ENCODE measurements around the gene ENDOU. TPM values are rescaled to one million over a fixed set of nuclear protein-coding genes. Genes with fewer than 3 reads are reported as not detected.
A peak's percentile ranks its signal among the peaks of the same experiment; 100 is the strongest.

ENDOU gene
- total RNA-seq, 1 donor from 2014 or later, result 21.4 TPM

DNA sequence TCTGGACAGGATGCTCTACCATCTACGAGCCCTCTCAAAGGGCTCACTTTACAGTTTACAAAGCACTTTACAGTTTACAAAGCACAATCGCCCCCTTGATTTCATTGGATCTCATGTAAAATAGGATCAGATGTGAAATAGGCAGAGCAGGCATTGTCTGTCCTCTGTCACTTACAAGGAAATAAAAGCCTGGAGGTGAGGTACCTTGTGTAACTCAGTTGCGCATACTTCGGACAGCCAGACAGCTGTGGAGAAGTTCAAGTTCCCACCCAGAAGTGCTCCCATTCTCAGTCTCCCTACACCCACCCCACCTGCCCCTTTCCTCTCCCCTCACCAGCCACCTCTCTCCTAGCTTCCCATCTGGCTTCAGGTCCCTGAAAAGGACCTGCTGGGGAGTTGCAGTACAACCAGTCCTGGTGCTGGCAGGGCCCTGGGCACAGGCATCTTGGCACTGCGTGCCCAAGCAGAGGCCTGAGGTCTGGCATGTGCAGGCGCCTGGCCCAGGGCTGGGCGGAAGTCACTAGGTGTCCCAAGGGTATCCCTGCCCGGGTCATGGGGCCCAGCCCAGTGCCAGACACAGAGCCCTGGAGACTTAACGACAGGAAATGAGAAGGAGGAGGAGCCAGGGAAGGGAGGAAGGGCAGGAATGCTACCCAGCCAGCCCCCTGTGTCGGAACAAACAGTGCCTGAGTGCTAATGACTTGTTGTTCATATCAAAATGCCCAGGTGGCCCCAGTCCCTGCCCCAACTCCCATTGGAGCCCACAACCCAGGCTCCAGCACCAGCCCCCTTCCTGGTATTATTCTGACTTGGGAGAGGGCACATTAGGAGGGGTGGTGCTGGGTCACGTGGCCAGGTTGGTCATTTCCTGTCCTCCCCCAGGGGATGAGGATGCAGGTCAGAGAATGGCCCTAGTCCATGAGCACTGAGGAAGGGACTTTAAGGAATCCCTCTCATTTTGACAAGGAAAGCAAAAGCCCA is 28.0 kb upstream of the ENDOU start:
- TF ChIP-seq CTCF (IDR thresholded peaks at IDR 0.05) (no peak), POLR2A (IDR thresholded peaks at IDR 0.05) (no peak), POLR2AphosphoS5 (IDR thresholded peaks at IDR 0.05; ENCODE audit: insufficient read depth in 1 of 2, low read depth in 1 of 2) (peak; percentile 63 to 70)
- H3K4me1 ChIP-seq, result peaks cover 67% of the 10 kb centered on the region

GRCh38 chr12:47752552-47752951 is 27.3 kb upstream of the ENDOU start:
- no peak for DNase-seq (ENCODE audit: extremely low spot score in 2 of 2)
- Histone ChIP-seq H3K27me3 (no peaks in the 10 kb centered on the region), H3K36me3 (peaks cover 0 to 8% of the 10 kb centered on the region in 2 donors), H3K27ac (peak overlapping the region; percentile 66), H3K4me1 (peaks cover 59% of the 10 kb centered on the region), H3K9me3 (no peaks in the 10 kb centered on the region), H3K4me3 (no peak overlapping the region)
- peak in 1 of 2 donors; percentile 59 for TF ChIP-seq POLR2AphosphoS5 (IDR thresholded peaks at IDR 0.05; ENCODE audit: insufficient read depth in 1 of 2, low read depth in 1 of 2)
- no peak for TF ChIP-seq CTCF (IDR thresholded peaks at IDR 0.05)
- intact Hi-C loops (cut with DNase I), result no loop called here

More for the DNA sequence above, 28.0 kb upstream of the ENDOU start:
- Histone ChIP-seq H3K36me3 (peaks cover 0 to 8% of the 10 kb centered on the region in 2 donors), H3K27ac (peak overlapping the region; percentile 66), H3K27me3 (no peaks in the 10 kb centered on the region), H3K4me3 (no peak overlapping the region), H3K9me3 (no peaks in the 10 kb centered on the region)
- intact Hi-C loops (cut with DNase I), result no loop called here
- no peak for DNase-seq (ENCODE audit: extremely low spot score in 2 of 2)

- no peak for TF ChIP-seq POLR2AphosphoS5 (IDR thresholded peaks at IDR 0.05; ENCODE audit: insufficient read depth in 1 of 2, low read depth in 1 of 2)
- TF ChIP-seq POLR2A (IDR thresholded peaks at IDR 0.05), result no peak
- TF ChIP-seq CTCF (IDR thresholded peaks at IDR 0.05), result no peak
- no peak for DNase-seq (ENCODE audit: extremely low spot score in 2 of 2)
- Histone ChIP-seq H3K27me3 (no peaks in the 10 kb centered on the region), H3K4me3 (no peak overlapping the region), H3K4me1 (peaks cover 55% of the 10 kb centered on the region), H3K9me3 (no peaks in the 10 kb centered on the region), H3K27ac (peak overlapping the region; percentile 66), H3K36me3 (peaks cover 0 to 8% of the 10 kb centered on the region in 2 donors)
- intact Hi-C loops (cut with DNase I), result no loop called here
Measured at GRCh38 chr12:47752121-47752520, 26.8 kb upstream of the ENDOU start.

DNA sequence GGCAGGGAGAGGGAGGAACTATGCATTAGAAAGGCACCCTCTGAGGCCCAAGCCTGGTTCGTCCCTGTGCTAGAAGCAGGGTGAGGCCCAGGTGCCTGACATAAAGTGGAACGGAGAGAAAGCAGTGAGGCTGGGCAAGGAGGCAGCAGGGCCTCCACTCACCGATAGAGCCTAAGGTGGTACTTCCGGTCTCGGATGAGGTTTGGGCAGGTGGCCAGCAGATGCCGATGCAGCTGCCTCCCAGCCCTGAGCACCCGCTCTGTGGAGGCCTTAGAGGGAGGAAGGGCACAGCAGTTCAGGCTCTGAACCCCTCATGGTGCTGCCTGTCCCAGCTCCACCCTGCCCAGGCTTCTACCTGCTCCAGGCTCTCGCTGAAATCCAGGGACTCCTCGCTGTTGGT is 26.3 kb upstream of the ENDOU start:
- Histone ChIP-seq H3K27ac (peak overlapping the region; percentile 66), H3K9me3 (no peaks in the 10 kb centered on the region), H3K36me3 (peaks cover 0 to 8% of the 10 kb centered on the region in 2 donors), H3K4me3 (no peak overlapping the region), H3K27me3 (no peaks in the 10 kb centered on the region), H3K4me1 (peaks cover 53% of the 10 kb centered on the region)
- intact Hi-C loops (cut with DNase I), result no loop called here
- no peak for TF ChIP-seq POLR2AphosphoS5 (IDR thresholded peaks at IDR 0.05; ENCODE audit: insufficient read depth in 1 of 2, low read depth in 1 of 2)
- TF ChIP-seq POLR2A (IDR thresholded peaks at IDR 0.05), result no peak
- no peak for TF ChIP-seq CTCF (IDR thresholded peaks at IDR 0.05)
- DNase-seq (ENCODE audit: extremely low spot score in 2 of 2), result no peak

Measured in vagina (tissue), 2 donors.